ENCODE data around the gene TRIM9.

Gene TRIM9

DNA sequence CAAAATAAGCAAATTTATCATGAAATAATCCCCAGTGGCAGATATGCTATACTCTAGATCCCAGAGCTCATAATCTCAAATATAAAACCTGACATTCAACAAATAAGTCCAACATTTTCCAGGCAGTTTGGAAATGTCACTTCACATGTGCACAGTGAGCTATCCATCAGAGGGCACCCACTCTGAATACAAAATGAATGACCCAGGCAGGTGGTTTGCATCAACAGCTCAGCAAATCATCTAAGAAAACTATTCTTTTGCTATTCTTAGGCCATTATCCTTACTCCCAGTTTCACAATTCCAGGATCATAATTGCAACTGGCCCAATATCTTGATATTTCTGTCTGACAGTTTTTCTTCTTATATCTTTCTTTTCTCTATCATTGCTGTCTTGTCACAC, 38.5 kb downstream of the TRIM9 start:
- no peak for DNase-seq (ENCODE audit: low read depth)

DNA sequence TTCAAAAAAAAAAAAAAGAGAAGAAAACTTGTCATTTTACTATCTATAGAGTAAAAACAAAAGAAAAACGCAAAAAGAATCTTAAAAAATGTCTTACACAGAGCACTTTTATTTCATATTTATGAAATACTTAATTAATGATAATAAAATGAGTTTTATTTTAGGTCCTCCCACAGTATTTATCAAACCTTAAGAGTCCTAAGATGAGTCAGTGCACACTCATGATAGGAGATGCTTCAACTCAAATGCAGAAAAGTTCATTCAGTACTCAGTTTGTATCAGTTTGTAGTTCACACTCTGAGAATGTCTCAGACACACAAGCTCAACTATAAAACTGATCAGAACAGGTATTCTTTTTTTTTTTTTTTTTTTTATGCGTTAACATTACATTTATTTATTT, 41.7 kb downstream of the TRIM9 start:
- no peak for DNase-seq (ENCODE audit: low read depth)

DNA sequence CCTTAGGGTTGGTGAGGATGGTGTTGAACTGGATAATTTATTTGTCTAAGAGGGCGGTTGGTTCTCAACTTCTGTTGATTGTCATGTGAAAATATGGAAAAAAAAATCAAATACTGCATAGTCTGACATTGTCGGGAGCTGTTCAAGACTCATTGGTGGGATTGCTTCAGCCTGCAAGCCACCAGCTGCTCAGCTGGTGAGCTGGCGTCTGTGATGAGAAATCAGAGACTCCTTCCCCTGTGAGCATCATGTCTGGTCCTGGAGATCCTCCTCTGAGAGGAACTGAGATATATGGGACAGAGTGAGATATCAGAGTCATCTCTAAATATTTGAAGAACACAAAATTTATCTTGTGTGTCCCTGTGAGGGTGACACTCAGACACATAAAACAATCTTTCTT, 49.9 kb downstream of the TRIM9 start:
- DNase-seq (ENCODE audit: low read depth) = no peak

DNA sequence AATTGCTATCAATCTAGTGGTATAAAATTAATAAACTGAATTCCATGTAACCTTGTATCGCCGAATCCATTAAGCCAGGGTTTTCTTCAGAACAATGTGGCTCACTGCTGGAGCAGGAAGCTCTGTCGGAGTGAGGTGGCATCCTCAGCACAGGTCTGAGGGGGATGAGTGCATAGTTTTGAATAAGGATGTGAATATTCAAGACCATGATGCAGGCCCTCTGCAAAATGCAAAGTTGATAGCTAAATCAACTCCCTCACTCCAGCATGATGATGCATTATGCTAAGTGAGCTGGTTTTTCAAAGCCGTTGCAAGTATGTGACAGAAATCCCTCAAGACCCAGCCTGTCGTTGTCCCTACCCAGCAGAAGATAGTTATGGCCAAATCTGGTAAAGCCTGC, 53.0 kb downstream of the TRIM9 start:
- DNase-seq (ENCODE audit: low read depth) = no peak

DNA sequence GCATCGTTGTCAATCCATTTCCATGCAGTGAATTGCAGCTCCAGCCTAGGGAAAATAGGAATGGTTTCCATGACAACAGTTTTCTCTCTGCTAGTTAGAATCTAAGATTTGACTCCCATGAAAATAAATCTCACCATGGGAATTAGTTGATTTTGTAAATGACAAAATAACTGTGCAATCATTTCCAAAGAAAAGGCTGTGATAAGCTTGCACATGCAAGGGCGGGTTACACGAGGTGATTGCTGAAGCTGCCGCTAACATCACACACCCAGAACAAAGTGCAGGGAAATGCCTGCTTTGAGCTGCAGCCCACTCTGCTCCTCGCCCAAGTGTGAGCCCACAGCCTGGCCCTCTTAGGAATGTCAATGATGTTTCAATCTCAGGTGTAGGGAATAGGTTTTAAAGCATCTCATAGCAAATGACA, 53.8 kb downstream of the TRIM9 start:
- no peak for DNase-seq (ENCODE audit: low read depth)

DNA sequence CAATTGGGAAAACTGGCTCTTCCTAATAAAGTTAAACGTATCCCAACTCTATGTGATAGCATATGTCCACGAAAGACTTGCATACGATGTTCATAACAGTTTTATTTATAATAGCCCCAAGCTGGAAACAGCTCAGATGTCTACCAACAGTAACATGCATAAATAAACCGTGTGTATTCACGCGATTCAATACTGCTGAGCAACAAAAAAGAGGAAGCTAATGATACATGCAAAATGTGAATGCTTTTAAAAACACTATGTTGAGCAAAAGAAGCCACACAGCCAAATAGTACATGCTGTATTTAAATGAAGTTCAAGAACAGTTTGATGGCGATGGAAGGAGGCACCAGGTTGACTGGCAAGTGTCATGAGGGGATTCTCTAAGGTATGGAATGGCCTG, 55.7 kb downstream of the TRIM9 start:
- no peak for DNase-seq (ENCODE audit: low read depth)

DNA sequence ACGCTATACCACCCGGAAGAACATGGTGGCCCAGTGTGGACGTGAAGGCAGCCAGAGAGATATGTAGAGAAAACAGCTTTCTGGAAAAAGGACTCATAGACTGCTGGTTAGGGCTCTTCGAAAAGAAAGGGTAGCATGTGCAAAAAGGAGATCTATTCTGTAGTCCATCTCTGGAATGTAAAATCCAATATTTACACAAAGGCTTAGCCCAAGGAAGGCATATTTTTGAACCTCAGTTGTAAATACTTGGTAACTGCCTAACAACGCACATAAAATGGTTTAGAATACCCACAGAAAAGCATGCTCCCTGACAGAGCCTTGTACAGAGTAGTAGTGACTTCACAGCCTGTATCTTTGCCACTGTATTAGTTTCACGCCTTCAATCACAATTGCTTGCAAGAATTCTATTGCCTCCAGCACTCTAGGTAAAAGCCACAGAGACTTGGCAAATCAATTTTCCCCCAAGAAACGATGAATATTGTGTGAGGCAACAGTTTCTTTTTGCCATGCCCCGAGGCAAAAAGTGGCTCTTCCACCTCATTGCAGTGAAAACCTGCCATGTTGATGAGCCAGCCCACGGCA, 59.2 kb downstream of the TRIM9 start:
- DNase-seq (ENCODE audit: low read depth) = no peak

DNA sequence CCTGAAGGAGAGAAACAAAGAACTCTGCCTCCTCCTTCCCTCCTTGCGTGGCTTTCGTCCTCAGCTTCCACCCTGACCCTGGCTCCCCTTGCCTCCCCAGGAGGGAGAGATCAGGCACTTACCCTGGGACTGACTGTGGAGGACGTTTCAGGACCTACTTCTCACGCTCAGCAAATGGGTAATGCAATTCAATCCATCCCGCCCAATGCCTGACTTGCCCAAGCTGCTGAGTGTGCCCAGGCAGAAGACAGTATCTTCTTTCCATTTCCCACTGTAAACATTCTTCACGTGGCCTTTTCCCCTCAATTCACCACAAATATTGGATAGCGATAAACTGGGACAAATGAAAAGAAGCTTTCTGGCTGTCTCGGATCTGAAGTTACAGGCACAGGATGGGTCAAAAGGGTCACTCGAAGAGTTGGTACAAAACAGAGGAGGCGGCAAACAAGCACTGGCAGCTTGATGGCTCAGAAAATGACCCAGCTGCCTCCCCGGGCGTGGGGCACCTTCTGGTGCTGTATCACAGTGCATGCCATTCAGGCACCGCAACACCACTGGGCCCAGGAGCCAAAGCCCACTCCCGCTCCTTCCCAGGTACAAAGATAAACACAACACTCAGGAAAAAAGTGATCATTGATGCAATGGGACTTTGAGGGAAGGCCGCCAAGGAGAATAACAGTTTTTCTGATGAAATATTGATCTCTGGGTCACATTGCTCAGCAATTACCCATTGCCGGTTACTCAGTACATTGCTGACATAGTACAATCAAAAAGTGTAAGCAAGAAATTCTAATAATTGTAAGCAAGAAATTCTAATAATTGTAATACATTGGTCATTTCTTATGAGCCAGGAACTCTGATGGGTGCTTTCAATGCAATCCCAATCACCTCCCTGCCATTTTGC, 65.8 kb downstream of the TRIM9 start:
- DNase-seq (ENCODE audit: low read depth) = no peak

DNA sequence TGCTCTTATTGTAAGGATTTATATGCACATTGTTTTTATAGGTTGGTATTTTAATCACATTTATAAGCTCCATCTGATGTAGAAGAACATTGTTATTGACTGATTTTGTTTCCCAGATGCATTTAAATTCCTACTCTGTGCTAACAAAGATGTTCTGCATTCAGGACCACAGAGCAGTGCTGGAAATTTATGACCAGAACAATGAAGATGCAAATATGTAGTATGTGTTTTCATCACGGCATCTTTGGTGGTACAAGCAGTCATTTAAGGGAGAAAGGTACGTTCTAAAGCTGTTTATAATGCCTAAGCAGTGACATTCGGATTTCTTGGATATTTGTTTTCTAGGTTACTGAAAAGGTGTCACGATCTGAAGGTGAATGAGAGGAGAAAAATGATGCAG, 66.5 kb downstream of the TRIM9 start:
- no peak for DNase-seq (ENCODE audit: low read depth)

DNA sequence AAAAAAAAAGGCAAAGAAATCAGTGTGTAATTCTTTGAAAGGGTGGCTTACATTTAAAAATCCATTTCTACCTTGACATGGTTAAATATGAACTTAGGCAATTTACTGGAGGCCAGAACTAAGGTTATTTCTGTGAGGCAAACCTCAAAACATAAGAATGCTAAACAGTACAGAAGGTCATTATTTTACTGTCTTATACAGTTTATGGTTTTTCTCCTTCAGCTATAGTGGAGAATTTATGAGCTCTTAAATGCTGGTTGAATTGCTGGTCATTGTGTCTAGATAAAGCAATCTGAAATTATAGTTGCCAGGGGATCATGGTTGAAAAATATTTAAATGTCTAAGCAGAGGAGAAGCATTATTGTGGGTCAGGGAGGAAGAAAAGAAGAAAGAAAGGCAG, 70.5 kb downstream of the TRIM9 start:
- DNase-seq (ENCODE audit: low read depth) = no peak

DNA sequence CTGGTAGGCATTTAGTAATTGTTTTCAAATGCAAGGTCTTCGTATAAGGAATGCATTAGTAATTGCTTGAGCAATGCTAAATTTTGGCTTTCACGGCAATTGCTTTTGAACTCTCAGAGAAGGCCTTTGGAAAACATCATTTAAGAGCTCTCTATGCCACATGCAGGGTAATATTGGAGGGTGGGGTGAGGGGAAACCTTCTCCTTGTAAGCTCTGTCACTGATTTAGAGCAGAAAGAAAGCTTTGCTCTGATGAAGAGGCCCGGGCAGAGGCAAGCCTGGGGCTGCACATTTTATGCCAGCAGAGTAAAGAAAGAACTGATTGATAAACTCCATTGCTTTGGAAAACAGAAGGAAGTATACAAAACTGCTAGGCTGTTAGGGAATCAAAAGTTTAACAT, 70.9 kb downstream of the TRIM9 start:
- no peak for DNase-seq (ENCODE audit: low read depth)

DNA sequence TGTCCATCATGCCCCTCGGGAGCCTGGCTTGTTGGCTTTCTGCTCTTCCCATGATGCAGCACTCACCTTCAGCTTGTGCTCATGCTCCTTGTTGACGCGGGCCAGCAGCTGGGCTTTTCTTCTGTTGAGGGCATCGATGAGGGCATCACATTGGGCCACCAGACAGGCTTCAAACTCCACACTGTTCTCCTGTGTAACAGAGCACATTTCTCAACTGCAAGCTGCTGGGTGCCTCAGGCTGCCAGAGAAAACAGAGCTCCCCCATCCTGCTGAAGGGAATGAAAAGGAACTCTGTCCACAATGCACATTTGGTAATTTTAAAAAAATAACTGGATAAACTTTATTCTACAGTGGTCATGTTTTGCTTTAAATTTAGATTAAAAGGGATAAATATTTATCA, 72.1 kb downstream of the TRIM9 start:
- DNase-seq (ENCODE audit: low read depth) = no peak

DNA sequence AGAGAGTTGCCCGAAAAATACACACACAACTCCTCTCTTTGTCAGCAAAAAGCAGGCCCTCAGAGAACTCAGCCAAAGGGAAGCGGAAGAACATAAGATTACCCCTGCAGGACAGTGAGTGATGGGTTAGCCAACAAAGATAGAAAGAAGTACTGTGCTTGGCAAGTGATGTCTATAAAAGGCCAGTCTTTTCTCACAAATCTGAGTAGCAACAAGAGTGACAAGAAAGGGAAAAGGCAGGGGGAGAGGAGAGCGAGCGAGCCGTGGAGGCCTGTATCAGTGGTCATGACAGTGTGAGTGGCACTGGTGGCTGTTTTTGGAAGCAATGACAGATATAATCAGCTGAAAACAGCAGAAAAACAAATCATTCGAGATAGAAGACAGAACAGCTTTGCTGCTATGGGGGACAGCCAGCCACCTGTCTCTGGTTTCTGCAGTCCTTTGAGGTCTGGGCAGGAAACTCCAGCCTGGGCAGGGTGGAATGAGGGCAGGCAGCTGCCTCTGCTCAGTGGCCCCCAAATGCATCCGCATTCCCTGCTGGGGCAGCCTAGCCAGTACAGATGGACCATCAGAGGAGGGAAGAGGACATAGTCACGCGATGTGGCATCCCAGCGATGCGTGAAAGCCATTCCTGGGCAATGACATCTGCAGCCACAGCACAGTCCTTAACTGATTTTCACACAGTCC, 74.7 kb downstream of the TRIM9 start:
- DNase-seq (ENCODE audit: low read depth) = no peak

DNA sequence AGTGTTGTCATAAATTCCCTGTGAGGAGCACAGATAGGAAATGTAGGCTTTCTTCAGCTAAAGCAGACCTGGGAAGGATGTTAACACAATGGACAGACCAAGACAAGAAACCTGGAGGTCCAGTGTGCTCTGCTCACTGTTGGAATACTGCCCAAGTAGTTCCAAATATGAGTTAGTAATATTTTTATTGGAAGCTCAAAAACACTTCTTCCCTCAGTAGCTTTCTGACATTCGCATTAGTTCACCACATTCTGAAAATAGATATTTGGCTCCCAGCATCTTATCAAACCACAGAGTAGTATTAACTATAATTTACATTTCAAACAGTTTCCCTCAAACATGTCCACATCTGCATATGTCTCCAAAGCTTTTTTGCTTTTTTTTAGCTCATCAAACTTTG, 75.8 kb downstream of the TRIM9 start:
- no peak for DNase-seq (ENCODE audit: low read depth)

DNA sequence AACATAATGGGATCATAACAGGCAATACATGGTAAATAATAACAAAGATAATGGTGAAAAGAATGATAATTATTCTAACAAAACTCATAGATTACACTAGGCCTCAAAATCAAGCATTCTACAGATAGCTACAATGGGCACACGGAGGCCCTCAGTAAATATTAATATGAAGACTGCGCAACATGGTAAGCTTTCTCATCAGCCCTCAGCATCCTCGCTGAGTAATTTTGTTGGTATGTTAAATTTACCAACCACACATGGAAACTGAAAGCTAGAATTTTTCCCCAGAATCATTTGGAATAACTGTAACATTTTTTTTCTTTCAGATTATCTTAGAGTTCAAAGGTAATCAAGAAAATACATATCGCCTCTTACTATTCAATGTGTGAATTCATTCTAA, 76.4 kb downstream of the TRIM9 start:
- no peak for DNase-seq (ENCODE audit: low read depth)

DNA sequence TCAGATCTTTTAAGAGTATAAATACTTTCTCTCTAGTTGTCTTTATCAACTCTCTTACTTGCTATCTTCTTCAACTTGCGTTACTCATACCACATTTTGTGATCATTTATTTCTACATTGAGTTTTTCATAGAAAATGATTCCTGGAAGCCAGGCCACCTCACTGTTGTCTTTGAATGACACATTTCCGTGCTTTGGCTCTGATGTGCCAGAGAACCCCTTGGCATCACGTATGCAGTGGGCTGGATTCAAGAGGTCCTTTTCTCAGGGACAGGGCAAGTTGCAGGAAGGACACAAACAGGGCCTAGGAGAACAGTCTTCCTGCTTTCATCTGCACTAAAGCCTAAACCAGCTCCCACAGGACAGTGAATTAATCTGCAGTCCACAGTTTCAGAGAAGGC, 80.3 kb downstream of the TRIM9 start:
- DNase-seq (ENCODE audit: low read depth) = no peak

DNA sequence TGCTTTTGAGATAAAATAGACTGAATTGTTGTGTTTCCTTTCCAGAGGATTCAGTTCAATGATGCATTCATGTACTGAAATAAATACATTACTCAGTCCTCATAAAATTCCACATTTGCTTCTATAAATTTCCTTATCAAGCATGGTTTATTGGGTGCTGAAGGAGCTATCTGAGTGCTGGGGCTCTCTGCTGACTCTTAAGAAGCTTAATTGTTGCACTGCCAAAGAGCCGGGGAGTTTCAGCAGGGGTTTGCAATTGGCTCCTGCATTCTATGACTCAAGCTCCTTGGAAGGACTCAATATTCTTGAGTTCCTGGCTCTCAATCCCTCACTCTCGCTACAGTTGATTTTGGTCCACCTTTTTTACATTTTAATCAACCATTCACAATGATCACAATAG, 80.8 kb downstream of the TRIM9 start:
- no peak for DNase-seq (ENCODE audit: low read depth)

DNA sequence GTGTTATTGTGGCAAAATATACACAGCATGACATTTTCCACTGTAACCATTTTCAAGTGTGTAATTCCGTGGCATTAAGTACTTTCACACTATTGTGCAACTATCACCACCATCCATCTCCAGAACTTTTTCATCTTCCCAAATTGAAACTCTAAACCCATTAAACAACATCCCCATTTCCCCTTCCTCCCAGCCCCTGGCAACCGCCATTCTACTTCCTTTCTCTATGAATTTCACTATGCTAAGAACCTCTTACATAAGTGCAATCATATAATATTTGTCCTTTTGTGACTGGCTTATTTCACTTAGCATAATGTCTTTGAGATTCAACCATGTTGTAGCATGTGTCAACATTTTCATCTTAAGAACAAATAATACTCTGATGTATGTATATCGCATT, 82.8 kb downstream of the TRIM9 start:
- no peak for DNase-seq (ENCODE audit: low read depth)

DNA sequence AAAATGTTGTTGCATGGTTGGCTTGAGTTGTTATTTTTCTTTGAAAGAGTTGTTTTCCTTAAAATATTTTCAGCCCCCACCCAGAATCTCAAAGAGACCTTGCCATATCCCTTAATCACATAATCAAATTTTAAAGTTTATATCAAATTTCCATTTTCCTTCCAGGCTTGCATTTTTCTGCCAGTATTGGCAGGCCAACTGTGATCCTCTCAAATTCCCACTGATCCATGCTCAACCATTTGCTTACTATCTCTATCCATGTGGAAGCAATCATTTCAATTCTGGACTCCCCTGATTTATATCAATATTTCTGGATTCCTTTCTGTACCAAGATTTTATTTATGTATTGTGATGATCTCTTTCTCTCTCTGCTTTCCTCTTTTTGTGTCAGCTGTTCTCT, 86.5 kb downstream of the TRIM9 start:
- DNase-seq (ENCODE audit: low read depth) = no peak

DNA sequence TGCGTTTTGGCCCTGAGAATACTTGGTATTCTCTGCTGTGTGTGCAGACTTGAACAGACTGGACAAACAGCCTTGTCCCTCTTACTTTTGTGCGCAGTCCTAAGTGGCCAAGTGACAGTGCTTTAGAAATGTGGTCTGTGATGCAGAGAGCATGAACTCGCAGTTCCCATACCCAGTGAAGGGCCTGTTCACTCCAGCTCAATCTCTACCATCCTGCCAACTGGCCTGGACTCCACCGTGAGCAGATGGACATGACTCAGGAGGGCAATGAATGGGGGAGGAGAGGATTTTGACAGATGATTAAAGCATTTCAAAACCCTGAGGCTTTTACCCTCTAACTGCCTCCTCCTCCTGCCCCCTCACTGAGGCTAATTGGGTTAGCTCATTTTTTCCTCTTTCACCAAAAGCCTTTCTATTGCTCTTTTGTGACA, 88.1 kb downstream of the TRIM9 start:
- no peak for DNase-seq (ENCODE audit: low read depth)

DNA sequence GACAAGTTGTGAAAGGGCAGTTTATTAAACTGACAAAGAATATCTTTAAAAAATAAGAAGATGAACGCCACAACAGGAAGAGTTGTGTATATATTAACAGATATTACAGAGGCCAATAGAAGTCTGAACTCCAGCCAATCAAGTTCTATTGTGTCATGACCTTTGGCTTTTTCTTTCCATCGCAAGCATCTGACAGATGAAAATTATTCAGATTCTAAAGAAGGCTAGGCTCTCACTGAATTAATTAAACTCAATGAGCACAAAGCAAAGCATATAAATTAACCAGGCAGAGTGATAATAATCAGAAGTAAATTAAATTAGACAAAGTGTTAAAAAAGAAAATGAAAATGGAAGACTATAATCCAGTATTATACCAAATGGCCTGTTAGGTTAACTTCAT, 88.6 kb downstream of the TRIM9 start:
- no peak for DNase-seq (ENCODE audit: low read depth)

DNA sequence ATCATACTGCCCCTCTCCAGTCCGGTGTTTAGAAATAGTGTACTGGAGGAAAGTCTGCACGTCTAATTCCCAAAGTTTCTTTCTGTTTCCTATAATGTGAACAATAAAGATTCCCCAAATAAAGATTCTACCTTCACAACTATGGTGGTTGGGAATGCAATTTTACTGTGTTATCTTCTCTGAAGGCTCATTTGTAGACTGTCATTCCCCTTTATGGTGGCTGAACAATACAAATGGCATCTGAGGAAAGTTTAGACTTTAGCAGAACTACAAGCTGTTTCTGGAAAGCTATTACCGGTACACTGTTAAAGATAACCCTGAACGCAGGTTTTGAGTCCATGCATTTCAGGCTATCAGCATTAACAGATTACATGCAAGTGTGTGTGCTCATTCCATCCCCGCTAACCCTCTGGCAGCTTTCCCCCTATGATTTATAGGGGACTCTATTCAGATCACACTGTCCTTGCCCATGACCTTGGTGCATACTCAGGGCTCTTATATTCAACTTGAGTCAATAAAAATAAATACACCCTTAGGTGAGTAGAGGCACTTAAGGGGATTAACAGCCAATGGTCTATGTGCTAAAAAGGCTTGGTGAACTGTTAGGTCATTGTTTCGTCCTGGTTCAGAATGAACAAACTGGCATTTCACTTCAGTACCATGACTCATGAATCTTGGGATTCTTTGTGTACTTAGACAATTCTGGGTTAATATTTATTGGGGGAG, 89.9 kb downstream of the TRIM9 start:
- DNase-seq (ENCODE audit: low read depth) = no peak

DNA sequence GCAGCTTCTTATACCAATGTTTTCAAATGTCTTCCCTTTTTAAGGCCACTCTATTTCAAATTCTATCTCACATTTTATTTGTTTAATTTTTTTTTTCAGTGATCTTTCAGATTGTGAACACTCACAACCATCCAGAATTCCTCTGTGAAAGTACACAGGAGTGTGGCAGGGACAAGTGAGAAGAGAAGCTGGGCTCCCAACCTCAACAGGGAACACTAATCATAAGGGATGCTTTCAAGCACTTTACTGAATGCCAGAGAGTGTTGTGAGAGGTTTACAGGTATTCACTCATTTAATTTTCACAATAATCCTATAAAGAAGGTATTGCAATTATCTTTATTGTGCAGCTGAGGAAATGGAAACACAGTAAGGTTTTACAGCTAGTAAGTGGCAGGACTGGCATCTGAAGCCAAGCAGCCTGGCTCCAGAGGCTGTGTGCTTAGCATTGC, 90.5 kb downstream of the TRIM9 start:
- no peak for DNase-seq (ENCODE audit: low read depth)

Measured in activated T-cell treated with anti-CD3 and anti-CD28 coated beads for 1 hour (primary cell).